ENCODE measurements around the gene MACROD2. TPM values are rescaled to one million over a fixed set of nuclear protein-coding genes. Genes with fewer than 3 reads are reported as not detected.

The MACROD2 gene
- total RNA-seq, 4 donors from 2014 or later = 1.8 to 4.8 (median 2.9) TPM

DNA sequence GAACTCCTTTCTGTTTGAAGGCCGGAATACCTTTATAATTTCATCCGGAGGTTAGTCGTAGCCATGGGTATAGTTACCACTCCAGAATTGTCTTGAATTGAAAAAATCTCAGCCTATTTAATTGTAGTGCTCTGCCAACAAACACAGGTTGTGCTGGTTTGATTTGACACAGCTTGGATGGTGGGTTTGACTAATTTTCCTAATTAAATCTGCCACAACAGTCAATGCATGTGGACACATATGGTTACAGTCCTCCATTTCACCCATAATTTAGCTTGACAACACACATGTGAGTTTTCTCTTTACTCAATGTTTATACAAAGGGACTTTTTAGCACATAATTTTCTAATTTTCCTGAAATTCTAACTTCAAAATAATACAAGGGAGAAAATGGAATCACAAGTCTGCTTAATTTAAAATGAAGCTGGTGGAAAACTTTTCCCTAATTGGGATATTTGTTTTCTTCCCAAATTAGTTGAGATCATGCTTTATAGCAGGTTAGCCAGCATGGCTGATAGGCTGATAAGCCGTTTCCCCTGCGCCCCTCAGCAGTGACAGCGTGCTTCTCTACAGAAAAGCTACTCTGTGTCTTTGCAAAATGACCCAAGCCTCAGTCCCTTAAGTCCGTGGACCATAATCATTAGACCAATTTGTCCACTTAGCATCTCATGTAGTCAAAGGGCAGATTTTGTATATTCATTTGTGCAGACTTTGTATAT, 805.5 kb downstream of the MACROD2 start:
- H3K27ac ChIP-seq = no peak overlapping the region
- no peaks in the 10 kb centered on the region for H3K4me1 ChIP-seq
- no peaks in the 10 kb centered on the region for H3K36me3 ChIP-seq
- no peak for TF ChIP-seq POLR2A (IDR thresholded peaks at IDR 0.05)
- TF ChIP-seq, protein P1, sequence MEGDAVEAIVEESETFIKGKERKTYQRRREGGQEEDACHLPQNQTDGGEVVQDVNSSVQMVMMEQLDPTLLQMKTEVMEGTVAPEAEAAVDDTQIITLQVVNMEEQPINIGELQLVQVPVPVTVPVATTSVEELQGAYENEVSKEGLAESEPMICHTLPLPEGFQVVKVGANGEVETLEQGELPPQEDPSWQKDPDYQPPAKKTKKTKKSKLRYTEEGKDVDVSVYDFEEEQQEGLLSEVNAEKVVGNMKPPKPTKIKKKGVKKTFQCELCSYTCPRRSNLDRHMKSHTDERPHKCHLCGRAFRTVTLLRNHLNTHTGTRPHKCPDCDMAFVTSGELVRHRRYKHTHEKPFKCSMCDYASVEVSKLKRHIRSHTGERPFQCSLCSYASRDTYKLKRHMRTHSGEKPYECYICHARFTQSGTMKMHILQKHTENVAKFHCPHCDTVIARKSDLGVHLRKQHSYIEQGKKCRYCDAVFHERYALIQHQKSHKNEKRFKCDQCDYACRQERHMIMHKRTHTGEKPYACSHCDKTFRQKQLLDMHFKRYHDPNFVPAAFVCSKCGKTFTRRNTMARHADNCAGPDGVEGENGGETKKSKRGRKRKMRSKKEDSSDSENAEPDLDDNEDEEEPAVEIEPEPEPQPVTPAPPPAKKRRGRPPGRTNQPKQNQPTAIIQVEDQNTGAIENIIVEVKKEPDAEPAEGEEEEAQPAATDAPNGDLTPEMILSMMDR (IDR thresholded peaks at IDR 0.05) = no peak
- H3K27me3 ChIP-seq = no peaks in the 10 kb centered on the region
- no peaks in the 10 kb centered on the region for H3K9me3 ChIP-seq
- H3K4me3 ChIP-seq = no peak overlapping the region
- no peak for DNase-seq
- 79 to 91% methylated on average over 7 of the region's 7 CpGs for WGBS, 2 donors
- intact Hi-C loops (cut with DNase I) = no loop called here

DNA sequence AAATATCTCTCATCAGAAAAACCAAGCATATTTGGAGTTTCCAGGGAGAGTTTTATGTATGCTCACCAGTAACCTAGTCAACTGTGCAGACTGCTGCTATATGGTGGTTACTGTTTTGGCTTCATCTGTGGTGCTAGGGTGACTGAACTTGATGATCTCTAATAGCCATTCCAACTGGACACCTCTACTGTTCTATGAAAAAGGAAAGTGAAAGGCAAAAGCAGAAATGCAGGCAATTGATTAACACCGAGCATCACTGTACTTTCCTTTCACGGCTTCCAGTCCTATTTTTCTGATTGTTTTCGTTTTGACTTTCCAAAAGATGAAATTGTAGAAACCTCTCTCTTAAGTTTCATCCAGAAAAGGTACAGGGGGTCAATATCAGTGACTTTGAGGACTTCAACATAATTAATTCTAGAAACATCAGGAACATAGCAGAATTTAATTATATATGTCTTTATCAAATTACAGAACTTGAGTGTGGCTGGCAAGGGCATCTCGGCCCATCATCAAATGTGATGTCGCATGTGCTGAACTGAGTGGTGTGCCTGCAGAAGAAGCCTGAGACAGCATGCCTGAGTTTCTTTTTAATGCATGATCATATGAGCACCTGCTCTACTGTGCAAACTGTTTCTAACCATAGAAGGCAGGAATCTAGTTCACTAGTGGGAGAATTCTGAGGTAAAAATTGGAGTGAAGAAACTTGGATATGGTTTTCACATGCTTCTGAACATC, 806.4 kb downstream of the MACROD2 start:
- 83 to 89% methylated on average over 5 of the region's 5 CpGs for WGBS, 2 donors
- peaks cover 0 to 3% (median 2%) of the 10 kb centered on the region in 3 donors for H3K9me3 ChIP-seq
- H3K27me3 ChIP-seq = no peaks in the 10 kb centered on the region
- no peaks in the 10 kb centered on the region for H3K4me1 ChIP-seq
- DNase-seq = no peak
- no peaks in the 10 kb centered on the region for H3K36me3 ChIP-seq
- H3K27ac ChIP-seq = no peak overlapping the region
- TF ChIP-seq, protein P1 (IDR thresholded peaks at IDR 0.05) = no peak
- no peak for TF ChIP-seq POLR2A (IDR thresholded peaks at IDR 0.05)
- no peak overlapping the region for H3K4me3 ChIP-seq
- intact Hi-C loops (cut with DNase I) = no loop called here

DNA sequence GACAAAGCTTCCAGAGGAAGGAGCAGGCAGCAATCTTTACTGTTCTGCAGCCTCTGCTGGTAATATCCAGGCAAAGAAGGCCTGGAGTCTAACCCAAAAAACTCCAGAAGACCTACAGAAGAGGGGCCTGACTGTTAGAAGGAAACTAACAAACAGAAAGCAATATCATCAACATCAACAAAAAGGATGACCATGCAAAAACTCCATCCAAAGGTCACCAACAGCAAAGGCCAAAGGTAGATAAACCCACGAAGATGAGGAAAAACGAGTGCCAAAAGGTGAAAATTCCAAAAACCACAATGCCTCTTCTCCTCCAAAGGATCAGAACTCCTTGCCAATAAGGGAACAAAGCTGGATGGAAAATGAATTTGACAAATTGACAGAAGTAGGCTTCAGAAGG, 811.9 kb downstream of the MACROD2 start:
- Histone ChIP-seq H3K36me3 (no peaks in the 10 kb centered on the region), H3K4me3 (no peak overlapping the region), H3K4me1 (no peaks in the 10 kb centered on the region), H3K27me3 (no peaks in the 10 kb centered on the region), H3K9me3 (peaks cover 0 to 11% (median 8%) of the 10 kb centered on the region in 3 donors), H3K27ac (no peak overlapping the region)
- no peak for DNase-seq
- WGBS, 2 donors = 27 to 62% methylated on average over 2 of the region's 2 CpGs
- TF ChIP-seq, protein P1 (IDR thresholded peaks at IDR 0.05) = no peak
- TF ChIP-seq POLR2A (IDR thresholded peaks at IDR 0.05) = no peak
- intact Hi-C loops (cut with DNase I) = no loop called here

DNA sequence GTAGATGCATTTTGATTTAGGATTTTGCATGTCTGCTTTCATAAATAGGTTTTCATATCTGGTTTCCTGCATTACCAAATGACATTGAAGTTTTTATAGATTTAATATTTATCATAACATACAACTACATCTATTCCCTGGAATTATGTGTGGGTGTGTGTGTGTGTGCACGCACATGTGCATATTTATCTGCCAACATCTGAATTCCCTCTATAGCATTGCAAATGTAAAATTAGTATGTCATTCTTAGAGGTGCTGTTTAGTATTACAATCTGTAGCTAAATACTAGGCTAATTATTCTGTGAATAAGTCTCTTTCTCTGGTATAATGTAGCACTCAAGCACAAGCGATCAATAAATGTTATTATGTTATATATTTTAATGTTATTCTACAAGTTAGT, 820.0 kb downstream of the MACROD2 start:
- TF ChIP-seq, protein P1 (IDR thresholded peaks at IDR 0.05) = no peak
- TF ChIP-seq POLR2A (IDR thresholded peaks at IDR 0.05) = no peak
- Histone ChIP-seq H3K9me3 (no peaks in the 10 kb centered on the region), H3K36me3 (no peaks in the 10 kb centered on the region), H3K27ac (no peak overlapping the region), H3K4me3 (no peak overlapping the region), H3K27me3 (no peaks in the 10 kb centered on the region), H3K4me1 (no peaks in the 10 kb centered on the region)
- WGBS, 2 donors = 96 to 98% methylated on average over 2 of the region's 2 CpGs
- DNase-seq = no peak
- intact Hi-C loops (cut with DNase I) = no loop called here

DNA sequence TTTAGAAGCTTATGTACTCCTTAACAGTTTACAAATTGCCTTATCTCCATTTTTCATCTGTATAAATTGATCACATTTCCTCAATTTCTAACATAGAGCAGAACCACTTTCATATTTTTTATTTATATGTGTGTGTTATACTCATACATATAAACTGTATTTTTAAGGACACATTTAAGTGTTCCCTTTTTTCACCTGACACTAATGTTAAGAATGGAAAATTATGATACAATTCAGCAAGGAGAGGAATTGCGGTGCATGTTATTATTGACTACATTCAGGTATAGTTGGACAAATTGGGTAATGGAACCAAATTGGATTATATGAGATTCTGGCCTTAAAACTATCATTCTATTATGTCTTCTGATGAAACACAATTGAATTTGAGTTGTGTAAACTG, 821.2 kb downstream of the MACROD2 start:
- H3K4me1 ChIP-seq = no peaks in the 10 kb centered on the region
- intact Hi-C loops (cut with DNase I) = no loop called here
- TF ChIP-seq, protein P1 (IDR thresholded peaks at IDR 0.05) = no peak
- TF ChIP-seq POLR2A (IDR thresholded peaks at IDR 0.05) = no peak

More for the DNA sequence above, 821.2 kb downstream of the MACROD2 start:
- Histone ChIP-seq H3K27ac (no peak overlapping the region), H3K4me3 (no peak overlapping the region), H3K9me3 (no peaks in the 10 kb centered on the region), H3K27me3 (no peaks in the 10 kb centered on the region), H3K36me3 (no peaks in the 10 kb centered on the region)
- 100% methylated on average over 1 of the region's 1 CpG for WGBS, 2 donors
- DNase-seq = no peak
